C4-2B (cell line): ENCODE results near the gene UQCRH.
A peak's percentile ranks its signal among the peaks of the same experiment; 100 is the strongest.

Experiments
- CTCF ChIP-seq: fragments of 450-650 bp; conservative IDR thresholded peaks from 2 replicates; pipeline ENCODE4 v1.5.1; 2017; ENCODE audit warnings: mild to moderate bottlenecking
- ZFX ChIP-seq: fragments of 450-650 bp; IDR thresholded peaks from 2 replicates; pipeline ENCODE4 v1.6.1; 2017

DNA sequence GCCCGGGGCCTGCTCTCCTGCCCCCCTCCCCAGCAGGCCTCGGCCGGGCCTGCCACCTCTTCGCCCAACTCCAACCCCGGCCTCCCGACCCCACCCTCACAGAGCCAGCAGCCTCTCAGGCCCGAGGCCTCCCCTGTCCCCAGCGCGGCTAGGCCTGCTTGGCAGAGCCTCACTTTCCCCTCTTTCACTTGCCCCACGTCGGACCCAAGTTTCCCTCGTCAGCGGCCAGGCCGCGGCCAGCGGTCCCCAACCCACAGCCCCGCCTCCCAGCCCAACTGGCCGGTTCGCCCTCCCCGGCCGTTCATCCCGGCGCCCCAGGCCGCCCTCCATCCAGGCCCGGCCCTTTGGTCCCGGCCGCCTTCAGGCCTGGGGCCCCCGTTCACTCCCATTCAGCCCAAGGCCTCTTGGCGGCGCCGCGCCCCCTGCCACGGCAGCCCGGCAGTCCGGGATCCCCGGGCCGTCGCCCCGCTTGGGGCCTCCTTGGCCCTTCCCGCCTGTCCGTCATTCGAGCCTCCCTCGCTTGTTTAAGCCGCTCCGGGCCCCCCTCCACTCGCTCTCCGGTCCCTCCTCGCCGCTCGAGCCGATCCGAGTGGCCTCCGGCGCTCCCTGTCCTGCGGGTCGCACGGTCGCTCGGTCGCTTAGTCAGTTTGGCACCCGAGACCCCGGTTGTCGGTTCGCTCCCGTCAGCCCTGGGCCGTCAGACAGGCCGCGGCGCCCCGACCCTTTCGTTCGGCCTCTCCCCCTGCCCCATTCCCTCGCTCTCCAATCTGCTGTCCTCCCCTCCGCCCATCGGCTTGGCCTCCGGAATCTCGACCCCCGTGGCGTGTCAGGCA is 1.5 kb upstream of the UQCRH start:
- TF ChIP-seq CTCF (no peak; the same call in 1 of the 2 replicates), ZFX (peak; percentile 96)
